CD1c-positive myeloid dendritic cell (primary cell): Measurements from ENCODE around the gene ADAR.

ENCODE experiments used
- DNase-seq: peaks from one replicate; pipeline ENCODE4 v3.0.0-alpha.2; 2016; ENCODE audit errors: extremely low spot score

ADAR gene

DNA sequence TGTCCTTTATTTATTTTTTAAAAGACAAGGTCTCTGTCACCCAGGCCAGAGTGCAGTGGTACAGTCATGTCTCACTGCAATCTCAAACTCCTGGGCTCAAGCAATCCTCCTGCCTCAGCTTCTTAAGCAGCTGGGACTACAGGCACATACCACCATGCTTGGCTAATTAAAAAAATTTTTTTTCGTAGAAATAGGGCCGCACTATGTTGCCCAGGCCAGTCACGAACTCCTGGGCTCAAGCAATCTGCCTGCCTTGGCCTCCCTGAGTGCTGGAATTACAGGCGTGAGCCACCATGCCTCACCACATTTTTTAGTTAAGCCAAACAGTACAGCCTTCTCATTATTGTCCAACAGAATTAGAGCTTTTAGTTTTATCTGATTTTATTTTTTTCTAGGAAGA, 7.4 kb upstream of the ADAR start:
- no peak for DNase-seq

DNA sequence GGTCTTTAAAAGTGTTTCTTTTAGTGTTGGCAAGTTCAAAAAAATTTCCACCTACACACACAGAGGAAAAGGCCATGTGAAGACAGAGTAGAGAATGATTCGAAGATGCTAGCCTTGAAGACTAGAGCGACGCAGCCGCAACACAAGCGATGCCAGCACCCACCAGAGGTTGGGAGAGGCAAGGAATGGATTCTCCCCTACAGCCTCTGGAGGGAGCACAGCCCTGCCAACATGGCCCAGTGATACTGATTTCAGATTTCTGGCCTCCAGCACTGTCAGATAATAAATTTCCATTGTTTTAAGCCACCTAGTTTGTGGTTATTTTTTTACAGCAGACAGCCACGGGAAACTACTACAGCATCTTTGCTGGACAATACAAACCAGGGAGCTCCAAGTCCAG, 6.9 kb upstream of the ADAR start:
- DNase-seq, result no peak

DNA sequence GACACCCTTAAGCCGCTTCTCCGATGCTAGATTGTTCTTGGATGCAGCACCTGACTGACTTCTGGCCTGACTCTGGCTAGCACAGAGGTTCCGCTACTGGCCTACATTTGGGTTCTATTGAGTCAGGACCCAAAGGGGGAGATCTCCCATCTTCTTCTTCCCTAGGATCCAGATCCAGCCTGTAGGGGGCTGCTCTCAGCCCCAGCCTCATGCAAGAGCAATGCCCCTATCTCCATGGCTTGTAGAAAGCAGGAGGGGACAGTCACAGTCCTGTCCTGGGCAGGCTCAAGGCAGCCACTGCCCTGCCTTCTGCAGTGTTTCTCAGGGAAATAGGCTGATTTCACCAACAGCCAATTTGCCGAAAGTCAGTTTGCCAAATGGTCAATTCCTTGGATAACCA, 6.3 kb upstream of the ADAR start:
- no peak for DNase-seq

DNA sequence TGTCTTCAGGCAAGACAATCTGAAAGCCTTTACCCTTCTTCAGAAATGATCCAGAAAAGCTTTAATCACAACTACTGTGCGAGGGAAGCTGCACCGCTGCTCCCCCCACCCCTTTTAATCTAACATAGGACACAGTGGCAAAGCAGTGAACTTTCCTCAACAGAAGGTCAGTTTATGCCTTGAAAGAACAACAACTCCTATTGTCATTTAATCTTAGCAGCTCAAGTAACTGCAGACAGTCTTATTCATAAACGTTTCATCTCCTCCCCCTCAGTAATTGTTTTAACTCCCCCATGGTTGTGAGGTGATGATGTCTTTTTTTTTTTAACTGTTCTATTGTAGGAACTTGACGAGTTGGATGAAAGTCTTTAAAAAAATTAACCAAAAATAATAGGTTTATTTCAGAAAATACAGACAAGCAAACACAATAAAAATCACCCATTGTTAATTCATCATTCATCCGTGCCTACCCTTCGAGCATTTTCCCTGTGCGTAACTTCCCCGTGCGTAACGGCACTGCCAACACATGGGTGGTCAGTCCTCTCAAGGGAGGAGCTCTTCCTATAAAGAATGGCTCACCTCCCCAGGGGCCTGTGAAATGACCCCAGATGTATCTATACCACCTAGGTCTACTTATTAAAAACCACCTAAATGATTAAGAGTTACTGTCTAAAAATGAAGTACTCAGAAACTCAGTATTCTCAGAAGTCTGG, 3.3 kb upstream of the ADAR start:
- DNase-seq, result no peak

DNA sequence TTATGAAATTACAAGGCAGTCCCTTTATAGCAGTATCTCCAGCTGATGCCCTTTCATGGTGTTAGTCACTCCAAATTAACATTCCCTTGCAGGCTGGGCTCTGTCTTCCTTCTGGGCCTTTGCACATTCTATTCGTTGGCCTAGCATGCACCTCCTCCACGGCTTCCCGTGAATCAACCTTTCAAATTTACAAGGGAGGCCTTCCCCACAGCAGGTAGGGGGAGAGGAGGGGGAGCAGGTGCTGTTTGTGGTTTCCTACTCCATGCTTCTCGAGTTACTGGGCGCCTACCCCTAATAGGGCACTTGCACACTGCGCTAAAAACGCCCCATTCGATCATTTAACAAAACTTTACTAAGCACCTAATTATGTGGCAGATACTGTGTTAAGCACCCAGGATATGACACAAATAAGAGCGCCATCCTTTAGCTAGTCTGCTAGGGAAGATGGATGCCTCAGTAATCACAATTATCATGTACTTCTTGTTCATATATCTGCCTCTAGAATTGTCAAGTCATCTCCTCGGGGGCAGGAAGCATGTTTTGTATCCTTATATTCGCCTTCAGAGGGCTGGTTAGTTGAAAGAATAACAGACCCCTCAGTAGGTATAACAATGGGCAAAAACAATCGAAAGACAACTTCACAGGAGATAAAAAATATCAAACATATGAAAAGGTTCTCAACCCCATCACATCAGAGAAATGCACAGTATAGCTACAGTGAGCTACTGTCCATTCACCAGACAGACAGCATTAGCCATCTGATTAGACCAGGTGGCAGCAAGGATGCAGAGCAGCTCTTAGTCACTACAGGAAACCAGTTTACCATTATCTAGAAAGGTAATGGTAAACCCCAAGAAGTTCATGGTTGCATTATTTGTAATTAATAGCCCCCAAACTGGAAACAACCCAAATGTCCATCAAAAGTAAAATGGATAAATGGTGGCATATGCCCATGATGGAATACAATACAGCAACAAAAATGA, 1.7 kb upstream of the ADAR start:
- no peak for DNase-seq

DNA sequence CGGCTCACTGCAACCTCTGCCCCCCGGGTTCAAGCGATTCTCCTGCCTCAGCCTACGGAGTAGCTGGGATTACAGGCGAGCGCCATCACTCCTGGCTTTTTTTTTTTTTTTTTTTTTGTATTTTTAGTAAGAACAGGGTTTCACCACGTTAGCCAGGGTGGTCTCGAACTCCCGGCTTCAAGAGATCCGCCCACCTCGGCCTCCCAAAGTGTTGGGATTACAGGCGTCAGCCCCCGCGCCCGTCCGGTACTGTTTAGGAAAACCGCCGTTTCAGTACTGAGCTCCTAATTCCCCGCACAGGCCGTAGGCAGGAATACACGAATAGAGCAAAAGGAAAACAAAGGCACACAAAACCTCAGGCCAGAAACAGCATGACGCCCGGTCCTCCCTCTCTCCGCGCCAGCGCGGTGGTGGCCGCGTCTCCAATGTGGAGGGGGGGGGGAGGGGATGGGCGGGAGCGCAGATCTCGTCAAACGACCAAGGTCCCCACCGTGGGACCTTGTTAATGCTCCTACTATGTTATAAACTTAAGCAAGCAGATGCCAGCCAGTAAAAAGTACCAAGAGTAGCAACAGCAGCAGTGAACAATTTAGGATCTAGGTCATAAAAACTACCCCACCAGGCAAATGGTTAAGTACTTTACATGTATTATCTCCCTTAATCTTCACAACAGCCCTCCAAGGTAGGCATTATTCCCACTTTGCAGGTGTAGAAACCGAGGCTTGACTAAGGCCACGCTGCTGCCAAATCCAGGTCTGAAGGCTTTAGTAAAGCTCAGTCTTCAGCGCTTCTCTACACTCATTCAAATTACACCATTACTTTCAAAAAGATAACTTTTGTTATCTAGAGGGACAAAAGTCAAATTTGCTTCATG, 648 bp upstream of the ADAR start:
- DNase-seq, result peak; percentile 14

DNA sequence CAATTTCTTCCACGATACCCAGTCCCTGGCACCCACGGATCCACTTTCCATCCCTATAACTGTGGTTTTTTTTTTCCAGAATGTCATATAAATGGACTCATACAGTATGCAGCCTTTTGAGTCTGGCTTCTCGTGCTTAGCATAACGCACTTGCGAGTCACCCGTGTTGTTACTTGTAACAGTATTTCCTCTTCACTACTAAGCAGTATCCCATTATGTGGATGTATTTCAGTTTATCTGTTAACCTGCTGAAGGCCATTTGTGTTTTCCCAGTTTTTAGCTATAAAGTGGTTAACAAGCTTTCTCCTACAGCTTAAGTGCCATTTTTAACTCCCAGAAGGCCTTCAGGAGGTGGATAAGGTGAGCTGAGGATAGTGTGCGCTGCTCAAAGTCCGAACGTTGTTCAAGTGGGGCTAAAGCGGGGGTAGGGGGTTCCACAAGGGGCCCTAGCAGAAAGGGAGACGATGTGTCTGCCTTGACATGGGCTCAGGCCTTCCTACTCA, 829 bp downstream of the ADAR start:
- peak; percentile 17 for DNase-seq

DNA sequence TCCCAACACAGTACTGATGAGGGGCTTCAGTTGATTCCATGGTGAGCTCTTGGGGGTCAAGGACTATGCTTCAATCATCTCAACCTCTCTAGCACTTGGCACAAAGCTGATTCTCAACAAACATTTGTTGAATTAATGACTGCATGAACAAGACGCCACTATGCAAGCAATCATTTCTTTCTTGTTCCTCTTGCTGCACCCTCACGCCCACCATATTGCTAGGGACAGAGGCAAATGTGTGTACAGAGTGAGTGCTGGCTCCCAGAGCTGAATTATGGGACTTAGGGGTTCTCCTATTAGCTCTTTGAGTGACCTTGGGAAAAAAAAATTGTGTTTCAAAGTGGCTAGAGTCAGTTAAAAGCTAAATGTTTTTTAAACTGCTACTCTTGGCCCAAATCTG, 2.5 kb downstream of the ADAR start:
- peak; percentile 38 for DNase-seq

DNA sequence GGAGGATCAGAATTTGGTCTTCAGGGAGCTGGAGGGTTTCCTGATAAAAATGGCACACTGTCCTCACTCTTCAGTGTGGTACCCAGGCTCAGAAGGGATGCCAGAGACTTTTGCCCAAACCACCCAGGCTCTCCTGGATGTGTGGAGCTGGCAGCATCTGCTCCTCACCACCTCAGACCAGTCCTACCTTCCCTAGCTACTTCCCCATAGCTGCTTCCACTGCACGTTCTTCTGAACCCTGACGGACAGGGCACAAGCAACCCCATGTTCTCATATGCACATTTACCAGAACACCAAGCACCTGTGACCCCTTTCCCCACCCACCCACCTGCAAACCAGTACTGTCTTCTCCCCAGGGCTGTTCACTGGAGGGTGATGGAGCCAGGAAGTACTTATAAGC, 4.7 kb downstream of the ADAR start:
- DNase-seq, result no peak

DNA sequence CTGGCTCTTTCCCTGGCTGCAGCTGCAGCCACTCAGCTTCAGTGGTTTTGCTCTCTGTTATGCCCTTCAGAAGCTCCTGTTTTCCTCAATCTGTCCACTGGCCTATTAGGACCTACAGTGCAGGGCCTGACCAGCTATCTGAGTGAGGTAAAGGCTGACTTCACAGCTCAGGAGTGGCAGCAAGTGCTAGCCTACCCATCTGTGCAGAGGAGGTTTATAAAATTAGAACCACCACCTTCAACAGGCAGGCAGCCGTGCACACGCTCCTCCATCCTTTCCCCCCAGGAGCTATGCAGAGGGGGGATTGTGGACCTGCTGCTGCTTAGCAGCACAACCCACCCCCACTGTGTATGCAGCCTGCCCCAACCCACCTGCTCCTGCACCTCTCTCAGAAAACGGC, 8.3 kb downstream of the ADAR start:
- no peak for DNase-seq

DNA sequence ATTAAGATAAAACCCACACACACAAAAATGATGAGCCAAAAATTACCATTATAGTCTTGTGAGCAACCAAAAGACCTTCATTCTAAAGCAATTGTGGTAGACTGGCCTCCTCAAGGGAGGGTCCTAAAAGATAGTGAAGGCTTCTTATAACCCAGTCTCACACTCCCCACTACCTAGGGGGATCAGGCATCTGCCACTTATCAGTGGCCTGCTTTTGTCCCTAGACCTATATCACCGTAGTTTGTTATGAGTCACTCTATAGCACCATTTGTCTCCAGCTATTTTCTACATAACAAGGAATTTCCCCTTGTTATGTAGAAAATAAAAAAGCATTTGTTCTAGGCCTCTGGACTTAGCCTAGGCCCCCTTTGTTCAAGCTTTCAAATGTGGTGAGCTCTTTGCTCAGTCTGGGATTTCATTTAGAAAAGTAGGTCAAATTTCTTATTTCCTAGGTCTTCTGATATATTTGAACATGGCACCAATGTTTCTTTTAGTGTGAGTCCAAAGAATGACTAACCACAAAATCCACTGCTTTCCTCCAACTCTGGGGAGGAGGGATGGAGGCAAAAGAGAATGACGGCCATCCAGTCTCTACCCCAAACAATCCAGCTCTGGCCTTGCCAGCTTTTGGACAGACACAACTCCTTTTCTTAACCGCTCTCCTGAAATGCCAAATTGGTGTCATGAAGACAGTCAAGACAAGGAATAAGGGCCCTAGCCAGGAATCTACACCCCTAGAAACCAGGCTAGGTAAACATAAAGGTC, 8.9 kb downstream of the ADAR start:
- no peak for DNase-seq

DNA sequence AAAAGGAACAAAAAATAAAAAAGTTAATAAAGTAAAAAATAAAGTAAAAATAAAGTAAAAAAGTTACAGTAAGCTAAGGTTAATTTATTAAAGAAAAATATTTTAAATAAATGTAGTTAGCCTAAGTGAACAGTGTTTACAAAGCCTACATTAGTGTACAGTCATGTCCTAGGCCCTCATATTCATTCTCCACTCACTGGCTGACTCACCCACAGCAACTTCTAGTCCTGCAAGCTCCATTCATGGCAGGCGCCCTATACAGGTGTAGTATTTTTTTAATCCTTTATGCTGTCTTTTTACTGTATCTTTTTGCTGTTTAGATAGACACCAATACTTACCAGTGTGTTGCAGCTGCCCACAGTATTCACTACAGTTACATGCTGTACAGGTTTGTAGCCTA, 12.4 kb downstream of the ADAR start:
- DNase-seq, result no peak

DNA sequence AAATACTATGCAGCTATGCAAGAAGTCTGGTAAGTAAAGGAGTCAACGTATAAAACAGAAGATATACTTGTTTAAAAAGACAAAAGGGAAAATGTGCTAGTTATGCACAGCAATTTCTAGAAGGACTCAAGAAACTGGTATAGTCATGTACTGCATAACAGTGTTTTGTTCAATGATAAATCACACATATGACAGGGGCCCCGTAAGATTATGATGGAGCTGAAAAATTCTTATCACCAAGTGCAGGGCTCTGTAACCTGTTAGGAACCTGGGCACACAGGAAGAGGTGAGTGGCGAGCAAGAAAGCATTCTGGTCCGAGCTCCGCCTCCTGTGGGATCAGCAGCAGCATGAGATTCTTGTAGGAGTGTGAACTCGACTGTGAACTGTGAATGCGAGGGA, 13.2 kb downstream of the ADAR start:
- no peak for DNase-seq

DNA sequence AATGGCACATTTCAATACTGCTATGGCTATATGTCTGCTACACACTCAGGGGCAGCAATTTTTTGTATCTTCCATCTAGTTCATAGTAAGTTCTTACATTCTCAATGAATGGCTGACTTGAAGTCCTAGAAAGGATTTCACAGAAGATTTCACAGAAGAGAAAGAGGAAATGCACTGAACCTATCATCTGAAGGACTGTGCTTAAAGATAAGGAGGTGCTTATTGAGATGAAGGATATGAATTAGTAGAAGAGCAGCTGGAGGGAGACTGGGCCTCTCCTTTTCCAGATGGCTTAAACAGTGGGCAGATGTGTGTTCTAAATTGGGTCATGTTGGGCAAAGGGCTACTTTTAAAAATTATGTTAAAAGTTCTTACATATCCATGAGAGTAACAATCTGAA, 14.6 kb downstream of the ADAR start:
- DNase-seq, result no peak

DNA sequence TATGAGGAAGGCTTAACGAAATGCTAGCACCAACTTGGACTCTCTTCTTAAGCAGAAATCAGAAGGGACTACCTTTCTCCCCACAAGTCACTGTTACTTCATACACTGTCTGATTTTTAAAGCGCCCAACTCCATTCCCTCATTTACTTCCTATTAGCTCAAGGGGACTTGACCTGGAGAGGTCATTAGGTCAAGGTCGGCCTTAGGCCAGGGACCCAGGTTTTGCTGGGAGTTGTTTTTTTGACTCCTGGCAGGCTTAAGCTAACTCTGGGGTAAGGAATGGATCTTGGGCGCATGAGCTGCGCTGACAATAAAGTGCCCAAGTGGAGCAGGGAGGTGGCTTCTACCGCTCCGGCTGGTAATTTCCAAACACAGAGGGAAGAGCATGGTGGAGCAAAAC, 16.8 kb downstream of the ADAR start:
- DNase-seq, result no peak

DNA sequence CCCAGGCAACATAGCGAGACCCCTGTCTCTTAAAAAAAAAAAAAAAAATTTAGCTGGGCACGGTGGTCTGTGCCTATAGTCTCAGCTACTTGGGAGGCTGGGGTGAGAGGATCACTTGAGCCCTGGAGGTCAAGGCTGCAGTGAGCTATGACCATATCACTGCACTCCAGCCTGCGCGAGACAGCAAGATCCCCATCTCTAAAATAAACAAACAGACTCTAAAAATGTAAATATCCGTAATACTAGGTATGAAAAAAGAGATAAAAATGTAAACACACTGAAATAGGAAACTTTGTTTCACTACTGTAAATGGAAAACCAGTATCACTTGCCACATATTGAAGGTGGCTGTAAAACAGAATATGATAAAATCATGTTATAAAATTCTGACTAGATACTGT, 17.2 kb downstream of the ADAR start:
- no peak for DNase-seq

DNA sequence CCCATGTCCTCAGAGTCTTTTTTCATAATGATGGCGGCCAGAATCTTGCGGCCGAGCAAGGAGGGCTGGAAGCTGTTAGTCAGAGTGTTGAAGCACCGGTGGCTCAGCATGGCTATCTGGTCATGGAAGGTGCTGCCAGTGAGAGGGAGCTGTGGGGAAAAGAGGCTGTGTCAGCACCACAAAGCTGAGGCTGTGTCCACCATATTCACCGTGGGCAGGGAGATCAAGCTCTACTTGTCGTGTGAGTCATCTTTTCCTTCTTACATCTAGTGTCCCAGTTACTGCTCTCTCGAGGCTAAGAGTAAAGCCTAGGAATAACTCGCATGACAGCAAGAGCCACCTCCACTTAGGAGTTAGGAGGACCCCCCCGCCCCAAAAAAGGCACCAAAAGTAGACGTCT, 18.2 kb downstream of the ADAR start:
- no peak for DNase-seq

DNA sequence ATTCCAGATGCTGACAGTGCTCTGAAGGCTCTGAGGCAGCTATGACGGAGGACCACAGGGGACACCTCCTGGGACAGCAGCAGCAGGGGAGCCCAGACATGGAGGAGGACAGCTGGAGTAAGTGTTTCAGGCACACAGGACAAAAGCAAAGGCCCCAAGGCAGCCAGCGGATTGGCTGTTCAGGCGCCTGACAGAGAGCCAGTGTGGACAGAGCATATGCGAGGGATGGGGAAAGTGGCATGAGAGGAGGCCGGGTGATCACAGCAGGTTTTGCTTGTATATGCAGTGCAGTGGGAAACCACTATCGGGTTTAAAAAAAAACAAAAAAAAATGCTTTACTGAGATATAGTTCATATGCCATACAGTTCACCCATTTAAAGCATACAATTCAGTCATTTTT, 21.3 kb downstream of the ADAR start:
- no peak for DNase-seq

DNA sequence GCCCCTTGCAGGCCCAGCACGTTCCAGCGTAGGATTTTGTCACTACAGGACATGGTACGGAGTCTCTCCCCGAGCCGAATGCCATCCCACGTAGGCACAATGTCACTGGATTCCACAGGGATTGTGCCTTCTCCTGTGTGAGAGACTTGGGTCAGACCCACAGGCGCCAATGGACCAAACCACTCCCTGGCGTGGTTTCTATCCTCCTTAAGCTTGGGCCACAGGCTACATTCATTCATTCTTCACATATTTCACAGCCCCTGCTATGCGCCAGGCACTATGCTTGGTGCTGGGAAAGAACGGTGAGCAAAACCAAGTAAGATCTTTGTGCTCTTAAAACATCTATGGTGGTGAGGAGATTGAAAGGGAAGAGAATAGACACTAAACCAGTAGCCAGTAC, 21.8 kb downstream of the ADAR start:
- DNase-seq, result no peak

DNA sequence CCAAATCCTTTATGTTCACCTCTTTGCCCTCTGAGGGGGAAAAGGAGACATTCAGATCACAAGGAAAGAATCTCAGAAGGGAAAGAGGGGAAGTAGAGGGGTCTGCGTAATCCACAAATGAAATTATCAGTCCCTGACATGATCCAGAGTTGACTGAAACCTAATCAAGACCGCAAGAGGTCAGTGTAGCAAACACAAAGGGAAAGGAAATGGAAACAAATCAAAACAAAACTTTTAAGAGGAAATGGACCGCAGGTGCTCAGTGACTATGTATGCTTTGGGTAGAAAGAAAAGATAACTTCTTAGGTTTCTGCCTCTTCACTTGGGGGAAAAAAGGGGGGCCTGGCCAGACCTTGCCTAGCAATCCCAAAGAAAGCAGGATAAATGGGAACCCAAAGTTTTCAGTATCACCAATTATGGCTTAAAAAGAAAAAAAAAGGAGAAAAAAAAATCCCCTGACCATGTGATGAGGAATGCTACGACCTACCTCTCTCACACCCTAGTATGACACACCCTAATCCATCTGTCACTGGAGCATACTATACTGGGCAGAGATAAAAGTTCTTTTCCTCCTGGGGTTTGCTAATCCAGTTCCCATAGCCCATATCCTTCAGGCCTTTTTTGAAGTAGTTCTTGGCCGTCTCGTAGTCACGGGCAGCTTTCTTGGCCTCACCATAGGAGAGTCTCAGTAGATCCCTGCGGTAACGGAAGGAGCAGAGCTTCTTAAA, 23.6 kb downstream of the ADAR start:
- no peak for DNase-seq

DNA sequence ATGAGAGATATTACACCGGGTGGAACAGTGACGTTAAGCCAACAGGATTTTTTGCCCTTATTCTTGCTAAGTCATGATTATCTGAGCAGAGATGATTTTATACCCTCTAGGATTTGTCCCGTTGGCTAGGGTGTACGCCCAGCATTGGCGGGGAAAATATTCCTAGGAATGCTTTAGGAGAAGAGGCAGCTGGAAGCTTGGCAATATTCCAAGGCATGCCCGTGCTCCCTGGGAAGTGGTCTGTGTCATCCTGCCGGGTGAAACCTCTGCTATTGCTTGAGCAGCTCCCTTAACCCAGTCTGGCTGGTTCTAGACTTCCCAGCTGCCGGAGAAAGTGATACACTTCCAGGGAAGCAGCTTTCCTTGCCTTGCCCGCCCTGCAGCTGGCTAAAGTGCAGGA, 24.2 kb downstream of the ADAR start:
- DNase-seq, result no peak
